ENCODE data around the gene SLC29A2.

The SLC29A2 gene

GRCh38 chr11:66317723-66318599 lies 53.6 kb downstream of the SLC29A2 start:
- peak; percentile 68 for DNase-seq (ENCODE audit: low spot score)

DNA sequence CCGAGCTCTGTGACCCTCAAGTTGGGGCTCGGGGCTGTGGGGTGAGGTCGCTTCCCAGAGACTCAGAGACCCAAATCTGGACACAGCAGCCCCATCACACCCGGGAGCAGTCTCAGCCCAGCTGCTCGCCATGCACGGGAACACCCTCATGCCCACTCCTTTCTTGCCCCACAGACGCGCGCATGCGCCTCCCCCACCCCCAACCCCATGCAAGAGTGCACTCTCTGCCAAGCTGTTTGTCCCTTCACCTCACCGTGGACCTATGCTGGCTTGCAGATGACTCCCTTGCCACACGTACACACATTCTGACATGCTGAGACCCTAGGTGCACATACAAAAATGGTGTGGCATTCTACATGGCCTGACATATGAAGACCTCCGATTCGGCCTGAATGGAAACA lies 54.2 kb downstream of the SLC29A2 start:
- peak; percentile 33 for DNase-seq (ENCODE audit: low spot score)

DNA sequence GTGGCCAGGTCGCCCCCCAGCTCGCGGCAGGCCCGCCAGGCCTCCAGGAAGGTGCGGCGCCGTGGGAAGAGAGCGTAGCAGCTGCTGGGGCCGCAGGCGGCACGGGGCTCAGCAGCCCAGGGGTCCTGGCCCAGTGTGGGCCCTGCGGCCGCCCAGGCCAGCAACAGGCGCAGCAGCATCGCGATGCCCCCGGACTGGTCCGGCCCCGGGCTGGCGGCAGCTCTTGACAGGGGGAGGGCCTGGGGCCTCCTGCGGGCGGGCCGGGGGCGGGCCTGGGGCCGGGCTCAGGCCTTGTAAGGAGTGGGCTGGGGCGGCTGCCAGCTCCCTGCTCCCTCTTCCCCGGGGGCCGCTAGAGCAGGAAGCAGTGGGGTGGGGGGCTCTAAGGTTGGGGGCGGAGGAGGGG lies 54.7 kb downstream of the SLC29A2 start, which contains the start of gene CD248:
TSS of gene CD248 (minus strand) at position 196 of the 403 bp plus-strand sequence. CDS start at position 179, 17 bp downstream.
- no peak for DNase-seq (ENCODE audit: low spot score)

DNA sequence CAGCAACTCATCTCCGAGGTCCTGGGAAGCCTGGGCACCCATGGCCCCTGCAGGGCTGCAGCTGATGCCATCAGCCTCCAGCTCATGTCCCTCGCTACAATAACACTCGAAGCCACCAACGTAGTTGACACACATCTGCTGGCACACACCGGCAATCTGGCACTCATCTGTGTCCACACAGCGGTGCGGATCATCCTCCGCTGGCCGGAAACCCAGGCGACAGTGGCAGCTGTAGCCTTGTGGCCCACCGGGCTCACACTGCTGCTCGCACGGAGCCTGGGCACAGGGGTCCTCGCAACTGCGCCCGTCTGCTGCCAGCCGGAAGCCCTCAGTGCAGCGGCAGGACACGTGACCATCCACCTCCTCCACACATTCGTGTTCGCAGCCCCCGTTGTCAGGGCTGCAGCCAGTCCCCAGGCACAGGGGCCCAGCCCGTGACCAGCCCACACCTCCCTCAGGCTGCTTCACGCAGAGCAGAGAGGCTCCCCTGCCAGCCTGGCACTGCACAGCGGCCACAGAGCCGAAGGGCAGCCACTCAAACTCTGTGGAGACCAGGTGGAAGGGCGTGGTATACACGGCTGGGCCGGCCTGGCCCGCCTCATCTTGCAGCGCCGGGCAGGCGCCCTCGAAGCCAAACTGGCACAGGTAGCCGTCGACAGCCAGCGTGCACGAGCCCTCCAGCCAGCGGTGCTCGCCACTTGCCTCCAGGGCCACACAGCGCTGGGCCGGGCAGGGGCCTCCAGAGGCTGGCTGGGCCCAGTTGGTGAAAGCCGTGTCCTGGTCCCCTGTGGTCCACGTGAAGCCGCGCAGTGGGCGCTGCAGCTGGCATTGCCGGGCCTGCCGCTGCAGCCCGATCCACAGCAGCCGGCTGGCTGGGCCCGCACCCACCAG lies 55.4 kb downstream of the SLC29A2 start:
- DNase-seq (ENCODE audit: low spot score): no peak

DNA sequence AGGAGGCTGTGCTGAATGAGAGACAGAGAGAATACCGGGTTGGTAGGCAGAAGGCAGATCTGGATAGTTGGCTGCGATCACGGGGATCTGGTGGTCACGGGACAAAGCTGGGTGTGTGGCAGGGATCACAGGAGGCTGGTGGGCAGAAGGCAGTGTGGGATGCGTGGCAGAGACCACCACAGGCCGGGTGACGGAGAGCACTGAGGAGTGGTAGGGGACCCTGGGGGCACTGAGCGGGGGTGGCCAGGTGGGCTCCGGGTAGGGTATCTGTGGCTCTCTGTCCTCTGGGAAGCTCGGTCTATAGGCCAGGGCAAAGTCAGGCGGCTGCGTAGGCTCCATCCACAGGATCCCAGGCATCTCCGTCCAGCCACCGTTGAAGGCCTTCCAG lies 56.1 kb downstream of the SLC29A2 start:
- DNase-seq (ENCODE audit: low spot score): no peak

- DNase-seq (ENCODE audit: low spot score): no peak
Measured at GRCh38 chr11:66314561-66315497, 56.7 kb downstream of the SLC29A2 start.

GRCh38 chr11:66314186-66314501 lies 57.4 kb downstream of the SLC29A2 start:
- DNase-seq (ENCODE audit: low spot score): no peak

- no peak for DNase-seq (ENCODE audit: low spot score)
Measured at GRCh38 chr11:66313321-66314185, 58.0 kb downstream of the SLC29A2 start.

- DNase-seq (ENCODE audit: low spot score): peak; percentile 98
Measured at GRCh38 chr11:66312549-66313320, 58.8 kb downstream of the SLC29A2 start.
